Endothelial cell of umbilical vein (primary cell): ENCODE measurements around the gene NKAIN4.

Source experiments
- EZH2 ChIP-seq: IDR thresholded peaks from 2 replicates; pipeline ENCODE4 v1.6.1; 2012; ENCODE audit warnings: borderline replicate concordance, low read depth, mild to moderate bottlenecking, moderate library complexity, low read length, inconsistent platforms; ENCODE audit not compliant: severe bottlenecking
- POLR2A ChIP-seq: IDR thresholded peaks from 2 replicates; pipeline ENCODE4 v1.6.1; 2012; ENCODE audit warnings: low read depth, mild to moderate bottlenecking, control low read depth, low read length
- TF ChIP-seq, protein P1 (sequence below), 2 donors: IDR thresholded peaks; 1 replicate in 1 of 2; 2 replicates in 1 of 2; pipeline ENCODE4 v1.5.1; 2011; ENCODE audit warnings: low read length in 2 of 2, mild to moderate bottlenecking in 2 of 2, moderate library complexity in 2 of 2, control low read depth in 1 of 2, inconsistent platforms in 1 of 2, low read depth in 1 of 2; ENCODE audit not compliant: insufficient read depth in 1 of 2; ENCODE audit errors: extremely low read depth in 1 of 2

DNA sequence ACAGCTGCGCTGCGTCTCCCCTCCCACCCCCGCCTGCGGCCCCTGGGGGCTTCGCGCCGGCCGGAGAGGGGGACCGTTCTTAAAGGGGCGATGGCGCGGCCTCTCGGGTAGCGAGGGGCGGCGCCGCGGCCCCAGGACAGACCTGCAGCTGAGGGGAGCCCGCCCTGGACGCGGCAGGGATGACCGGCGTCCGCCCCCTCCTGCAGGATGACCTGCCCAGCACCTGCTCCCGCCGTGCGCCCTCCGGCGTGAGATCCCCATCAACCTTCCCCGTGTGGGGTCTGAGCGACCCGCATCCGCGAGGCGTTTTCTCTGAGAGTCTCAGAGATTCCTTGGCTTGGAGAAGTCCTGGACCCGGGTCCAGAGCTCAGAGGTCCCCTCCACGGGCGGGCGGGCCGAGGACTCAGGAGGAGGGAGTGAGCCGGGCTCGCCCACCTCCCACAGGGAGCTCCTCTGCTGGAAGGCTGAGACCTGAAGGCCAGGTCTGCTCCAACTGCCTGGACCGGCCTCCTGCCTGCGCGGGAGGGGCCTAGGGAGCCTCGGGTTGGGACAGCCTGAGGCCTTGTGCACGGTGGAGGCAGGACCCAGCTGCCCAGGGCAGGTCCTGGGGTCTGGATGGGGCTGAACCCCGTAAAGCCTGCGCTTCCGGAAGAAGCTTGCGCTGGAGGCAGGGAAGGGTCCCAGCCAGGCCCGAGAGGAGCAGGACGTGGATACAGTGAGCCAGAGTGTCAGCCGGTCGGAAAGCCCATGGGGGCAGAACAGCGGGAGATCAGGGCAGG, 532 bp upstream of the NKAIN4 start:
- TF ChIP-seq, protein P1, sequence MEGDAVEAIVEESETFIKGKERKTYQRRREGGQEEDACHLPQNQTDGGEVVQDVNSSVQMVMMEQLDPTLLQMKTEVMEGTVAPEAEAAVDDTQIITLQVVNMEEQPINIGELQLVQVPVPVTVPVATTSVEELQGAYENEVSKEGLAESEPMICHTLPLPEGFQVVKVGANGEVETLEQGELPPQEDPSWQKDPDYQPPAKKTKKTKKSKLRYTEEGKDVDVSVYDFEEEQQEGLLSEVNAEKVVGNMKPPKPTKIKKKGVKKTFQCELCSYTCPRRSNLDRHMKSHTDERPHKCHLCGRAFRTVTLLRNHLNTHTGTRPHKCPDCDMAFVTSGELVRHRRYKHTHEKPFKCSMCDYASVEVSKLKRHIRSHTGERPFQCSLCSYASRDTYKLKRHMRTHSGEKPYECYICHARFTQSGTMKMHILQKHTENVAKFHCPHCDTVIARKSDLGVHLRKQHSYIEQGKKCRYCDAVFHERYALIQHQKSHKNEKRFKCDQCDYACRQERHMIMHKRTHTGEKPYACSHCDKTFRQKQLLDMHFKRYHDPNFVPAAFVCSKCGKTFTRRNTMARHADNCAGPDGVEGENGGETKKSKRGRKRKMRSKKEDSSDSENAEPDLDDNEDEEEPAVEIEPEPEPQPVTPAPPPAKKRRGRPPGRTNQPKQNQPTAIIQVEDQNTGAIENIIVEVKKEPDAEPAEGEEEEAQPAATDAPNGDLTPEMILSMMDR (IDR thresholded peaks at IDR 0.05; ENCODE audit: extremely low read depth in 1 of 2, insufficient read depth in 1 of 2, low read depth in 1 of 2, low read length in 2 of 2): no peak
- TF ChIP-seq POLR2A (no peak), EZH2 (peak; percentile 88)
